ENCODE results near the gene LRRC17.
"Not testable (repeated sequence)": the region's sequence is repeated elsewhere in the genome, so short reads cannot be mapped to it uniquely, and the experiment has no call there.

The LRRC17 gene

DNA sequence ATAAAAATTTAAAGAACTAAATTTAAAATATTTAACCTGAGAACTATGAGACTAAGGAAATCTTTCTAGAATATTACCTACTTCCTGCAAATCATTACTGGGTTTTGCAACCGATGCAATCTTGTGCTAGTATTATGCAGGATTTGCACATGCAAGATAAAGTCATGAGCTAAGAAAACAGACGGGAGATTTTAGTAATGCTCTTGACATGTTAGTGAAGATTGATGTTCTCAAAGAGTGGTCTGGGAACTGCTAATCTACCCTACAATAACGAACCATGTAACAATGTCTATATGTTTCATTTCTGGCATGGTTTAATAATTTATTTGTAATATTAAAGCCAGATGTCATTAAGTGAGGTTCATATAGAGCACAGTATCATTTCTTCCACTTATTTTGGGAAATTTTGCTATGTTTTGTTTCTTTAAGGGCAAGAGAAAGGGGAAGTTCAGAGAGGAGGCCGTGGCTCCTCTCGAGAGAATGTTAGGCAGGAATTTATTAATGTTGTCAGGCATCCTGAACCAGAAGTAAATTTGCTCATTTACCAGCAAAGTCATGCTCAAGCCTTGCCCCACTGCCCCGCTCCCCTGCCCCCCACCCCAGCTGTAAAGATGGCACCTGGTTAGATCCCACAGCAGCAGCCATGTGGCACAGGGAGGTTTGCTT is 22.8 kb downstream of the LRRC17 start:
- no peaks in the 10 kb centered on the region for H3K9me3 ChIP-seq
- H3K4me3 ChIP-seq: no peak overlapping the region
- H3K27ac ChIP-seq: no peak overlapping the region
- no peaks in the 10 kb centered on the region for H4K20me1 ChIP-seq
- H3K27me3 ChIP-seq: no peaks in the 10 kb centered on the region
- H3K4me2 ChIP-seq: no peak overlapping the region
- no peaks in the 10 kb centered on the region for H3K36me3 ChIP-seq
- no peaks in the 10 kb centered on the region for H3K4me1 ChIP-seq
- TF ChIP-seq Cebpa-rat (IDR thresholded peaks at IDR 0.05): no peak
- H3K9ac ChIP-seq: no peak overlapping the region

- H4K20me1 ChIP-seq: no peaks in the 10 kb centered on the region
- no peak overlapping the region for H3K27ac ChIP-seq
- no peak overlapping the region for H3K4me3 ChIP-seq
- no peaks in the 10 kb centered on the region for H3K27me3 ChIP-seq
- no peaks in the 10 kb centered on the region for H3K36me3 ChIP-seq
- H3K9ac ChIP-seq: no peak overlapping the region
- no peak overlapping the region for H3K4me2 ChIP-seq
- no peak for TF ChIP-seq Cebpa-rat (IDR thresholded peaks at IDR 0.05)
- no peaks in the 10 kb centered on the region for H3K9me3 ChIP-seq
- H3K4me1 ChIP-seq: no peaks in the 10 kb centered on the region
These were observed 25.9 kb downstream of the LRRC17 start for GRCh38 chr7:102938679-102939078.

- H3K4me2 ChIP-seq: no peak overlapping the region
- no peaks in the 10 kb centered on the region for H4K20me1 ChIP-seq
- H3K9ac ChIP-seq: no peak overlapping the region
- H3K4me3 ChIP-seq: no peak overlapping the region
- H3K27ac ChIP-seq: no peak overlapping the region
- no peaks in the 10 kb centered on the region for H3K9me3 ChIP-seq
- no peaks in the 10 kb centered on the region for H3K4me1 ChIP-seq
- TF ChIP-seq Cebpa-rat (IDR thresholded peaks at IDR 0.05): no peak
- no peaks in the 10 kb centered on the region for H3K36me3 ChIP-seq
- no peaks in the 10 kb centered on the region for H3K27me3 ChIP-seq
These were observed 29.5 kb downstream of the LRRC17 start for GRCh38 chr7:102942181-102942866.

DNA sequence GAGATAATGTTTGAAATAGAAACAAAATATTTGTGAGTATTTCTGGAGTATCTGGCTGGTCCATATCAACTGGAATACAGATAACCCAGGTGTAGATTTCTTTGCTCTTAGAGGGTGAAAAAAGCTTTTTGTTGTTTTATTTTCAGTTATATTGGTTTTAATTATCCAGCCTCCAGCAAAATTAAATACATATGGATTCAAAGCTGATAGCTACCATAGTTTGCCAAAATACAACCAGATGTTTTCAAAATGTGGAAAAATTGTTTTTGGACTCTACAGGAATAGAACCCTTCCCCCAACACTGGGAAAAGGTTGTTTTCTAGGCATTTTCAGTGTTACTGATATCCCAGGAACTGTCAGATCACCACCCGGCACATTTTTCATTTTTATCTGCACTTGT is 30.1 kb downstream of the LRRC17 start:
- H3K9ac ChIP-seq: no peak overlapping the region
- H3K27me3 ChIP-seq: no peaks in the 10 kb centered on the region
- no peak for TF ChIP-seq Cebpa-rat (IDR thresholded peaks at IDR 0.05)
- H3K9me3 ChIP-seq: no peaks in the 10 kb centered on the region
- no peaks in the 10 kb centered on the region for H4K20me1 ChIP-seq
- no peak overlapping the region for H3K4me3 ChIP-seq
- no peaks in the 10 kb centered on the region for H3K36me3 ChIP-seq
- no peak overlapping the region for H3K27ac ChIP-seq
- H3K4me2 ChIP-seq: no peak overlapping the region
- no peaks in the 10 kb centered on the region for H3K4me1 ChIP-seq

GRCh38 chr7:102943423-102944169 is 30.8 kb downstream of the LRRC17 start:
- no peak overlapping the region for H3K4me2 ChIP-seq
- H3K9me3 ChIP-seq: no peaks in the 10 kb centered on the region
- H3K27ac ChIP-seq: no peak overlapping the region
- no peaks in the 10 kb centered on the region for H3K36me3 ChIP-seq
- no peaks in the 10 kb centered on the region for H4K20me1 ChIP-seq
- H3K4me1 ChIP-seq: no peaks in the 10 kb centered on the region
- no peaks in the 10 kb centered on the region for H3K27me3 ChIP-seq
- no peak overlapping the region for H3K4me3 ChIP-seq
- no peak overlapping the region for H3K9ac ChIP-seq
- TF ChIP-seq Cebpa-rat (IDR thresholded peaks at IDR 0.05): no peak

GRCh38 chr7:102944241-102944640 is 31.4 kb downstream of the LRRC17 start:
- Histone ChIP-seq H3K9ac (no peak overlapping the region), H3K36me3 (no peaks in the 10 kb centered on the region), H3K4me3 (no peak overlapping the region), H3K27me3 (no peaks in the 10 kb centered on the region), H4K20me1 (no peaks in the 10 kb centered on the region), H3K9me3 (no peaks in the 10 kb centered on the region), H3K4me1 (no peaks in the 10 kb centered on the region), H3K4me2 (no peak overlapping the region), H3K27ac (no peak overlapping the region)
- TF ChIP-seq Cebpa-rat (IDR thresholded peaks at IDR 0.05): no peak

- Histone ChIP-seq H4K20me1 (no peaks in the 10 kb centered on the region), H3K4me1 (no peaks in the 10 kb centered on the region), H3K4me2 (no peak overlapping the region), H3K27me3 (no peaks in the 10 kb centered on the region), H3K4me3 (no peak overlapping the region), H3K27ac (no peak overlapping the region), H3K9me3 (peaks cover 5% of the 10 kb centered on the region), H3K9ac (no peak overlapping the region), H3K36me3 (no peaks in the 10 kb centered on the region)
- no peak for TF ChIP-seq Cebpa-rat (IDR thresholded peaks at IDR 0.05)
These were observed 39.0 kb downstream of the LRRC17 start for GRCh38 chr7:102951839-102952238.

- TF ChIP-seq Cebpa-rat (IDR thresholded peaks at IDR 0.05): no peak
- H3K4me1 ChIP-seq: no peaks in the 10 kb centered on the region
- no peak overlapping the region for H3K27ac ChIP-seq
- H4K20me1 ChIP-seq: no peaks in the 10 kb centered on the region
- no peak overlapping the region for H3K4me3 ChIP-seq
- no peaks in the 10 kb centered on the region for H3K36me3 ChIP-seq
- H3K27me3 ChIP-seq: no peaks in the 10 kb centered on the region
- no peak overlapping the region for H3K9ac ChIP-seq
- H3K9me3 ChIP-seq: peaks cover 5% of the 10 kb centered on the region
- H3K4me2 ChIP-seq: no peak overlapping the region
These were observed 40.6 kb downstream of the LRRC17 start for GRCh38 chr7:102953406-102953805.

GRCh38 chr7:102954359-102954758 is 41.6 kb downstream of the LRRC17 start:
- not testable (repeated sequence) for H3K36me3 ChIP-seq, H3K27ac ChIP-seq, H4K20me1 ChIP-seq, H3K4me1 ChIP-seq, H3K27me3 ChIP-seq, H3K9me3 ChIP-seq, H3K9ac ChIP-seq, H3K4me2 ChIP-seq, H3K4me3 ChIP-seq

DNA sequence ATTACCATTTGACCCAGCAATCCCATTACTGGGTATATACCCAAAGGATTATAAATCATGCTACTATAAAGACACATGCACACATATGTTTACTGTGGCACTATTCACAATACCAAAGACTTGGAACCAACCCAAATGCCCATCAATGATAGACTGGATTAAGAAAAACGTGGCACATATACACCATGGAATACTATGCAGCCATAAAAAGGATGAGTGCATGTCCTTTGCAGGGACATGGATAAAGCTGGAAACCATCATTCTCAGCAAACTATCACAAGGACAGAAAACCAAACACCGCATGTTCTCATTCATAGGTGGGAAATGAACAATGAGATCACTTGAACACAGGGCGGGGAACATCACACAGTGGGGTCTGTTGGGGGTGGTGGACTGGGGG is 45.2 kb downstream of the LRRC17 start:
- H3K9me3 ChIP-seq, H3K27me3 ChIP-seq, H3K27ac ChIP-seq, H3K36me3 ChIP-seq, H4K20me1 ChIP-seq, H3K4me2 ChIP-seq, H3K4me1 ChIP-seq, H3K4me3 ChIP-seq, H3K9ac ChIP-seq: not testable (repeated sequence)

DNA sequence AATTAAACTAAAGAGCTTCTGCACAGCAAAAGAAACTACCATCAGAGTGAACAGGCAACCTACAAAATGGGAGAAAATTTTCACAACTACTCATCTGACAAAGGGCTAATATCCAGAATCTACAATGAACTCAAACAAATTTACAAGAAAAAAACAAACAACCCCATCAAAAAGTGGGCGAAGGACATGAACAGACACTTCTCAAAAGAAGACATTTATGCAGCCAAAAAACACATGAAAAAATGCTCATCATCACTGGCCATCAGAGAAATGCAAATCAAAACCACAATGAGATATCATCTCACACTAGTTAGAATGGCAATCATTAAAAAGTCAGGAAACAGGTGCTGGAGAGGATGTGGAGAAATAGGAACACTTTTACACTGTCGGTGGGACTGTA is 49.2 kb downstream of the LRRC17 start:
- H3K4me2 ChIP-seq, H3K9ac ChIP-seq, H3K27me3 ChIP-seq, H3K4me1 ChIP-seq, H3K36me3 ChIP-seq, H3K4me3 ChIP-seq, H3K9me3 ChIP-seq, H3K27ac ChIP-seq, H4K20me1 ChIP-seq: not testable (repeated sequence)

Data from BLaER1 (cell line).